Transverse colon (tissue), 4 donors: Measurements from ENCODE around the gene BCAS2.

Experiments
- POLR2A ChIP-seq: fragments of 450-650 bp; IDR thresholded peaks from one replicate; pipeline ENCODE4 v1.6.1; 2016; ENCODE audit warnings: antibody characterized with exemption, mild to moderate bottlenecking, moderate library complexity
- POLR2AphosphoS5 ChIP-seq, 3 donors: sonication (generic); formaldehyde crosslinking; IDR thresholded peaks; one replicate each; pipeline ENCODE4 v1.6.1; 2016; ENCODE audit warnings: antibody characterized with exemption in 3 of 3
- TF ChIP-seq, protein P1 (sequence below), 5 experiments: fragments of 200-600 bp in 3 of 5; fragments of 450-650 bp in 2 of 5; sonication (generic) in 3 of 5; IDR thresholded peaks; 1 replicate in 2 of 5; 2 replicates in 3 of 5; pipeline ENCODE4 v1.5.1; 2016 to 2017; ENCODE audit warnings: antibody characterized with exemption in 5 of 5, inconsistent platforms in 3 of 5, mild to moderate bottlenecking in 2 of 5, moderate library complexity in 1 of 5

DNA sequence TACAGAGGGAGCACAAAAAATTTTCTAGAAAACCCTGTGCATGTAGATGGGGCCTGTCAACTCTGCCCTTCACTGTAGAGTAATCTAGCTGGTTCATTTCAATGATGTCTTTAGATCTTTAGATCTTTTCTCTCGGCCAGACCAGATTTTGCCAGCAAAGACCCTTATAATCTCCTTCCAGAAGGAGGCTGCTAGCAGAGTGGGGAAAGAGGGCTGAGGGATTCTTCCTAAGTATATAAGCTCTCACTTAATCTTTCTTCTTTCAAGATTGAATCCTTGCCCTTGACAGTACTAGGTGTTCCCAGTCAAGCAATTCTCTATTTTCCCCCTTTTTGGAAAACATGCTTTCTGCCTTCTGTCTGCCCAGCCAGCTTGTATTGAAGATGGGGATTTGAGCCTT is 34.3 kb downstream of the BCAS2 start:
- TF ChIP-seq, protein P1, sequence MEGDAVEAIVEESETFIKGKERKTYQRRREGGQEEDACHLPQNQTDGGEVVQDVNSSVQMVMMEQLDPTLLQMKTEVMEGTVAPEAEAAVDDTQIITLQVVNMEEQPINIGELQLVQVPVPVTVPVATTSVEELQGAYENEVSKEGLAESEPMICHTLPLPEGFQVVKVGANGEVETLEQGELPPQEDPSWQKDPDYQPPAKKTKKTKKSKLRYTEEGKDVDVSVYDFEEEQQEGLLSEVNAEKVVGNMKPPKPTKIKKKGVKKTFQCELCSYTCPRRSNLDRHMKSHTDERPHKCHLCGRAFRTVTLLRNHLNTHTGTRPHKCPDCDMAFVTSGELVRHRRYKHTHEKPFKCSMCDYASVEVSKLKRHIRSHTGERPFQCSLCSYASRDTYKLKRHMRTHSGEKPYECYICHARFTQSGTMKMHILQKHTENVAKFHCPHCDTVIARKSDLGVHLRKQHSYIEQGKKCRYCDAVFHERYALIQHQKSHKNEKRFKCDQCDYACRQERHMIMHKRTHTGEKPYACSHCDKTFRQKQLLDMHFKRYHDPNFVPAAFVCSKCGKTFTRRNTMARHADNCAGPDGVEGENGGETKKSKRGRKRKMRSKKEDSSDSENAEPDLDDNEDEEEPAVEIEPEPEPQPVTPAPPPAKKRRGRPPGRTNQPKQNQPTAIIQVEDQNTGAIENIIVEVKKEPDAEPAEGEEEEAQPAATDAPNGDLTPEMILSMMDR (IDR thresholded peaks at IDR 0.05) = no peak
- TF ChIP-seq POLR2AphosphoS5 (IDR thresholded peaks at IDR 0.05) = no peak
- TF ChIP-seq POLR2A = no peak
